Peyer's patch (tissue), 4 donors: ENCODE data around the gene ANK2.

Experiments used
- CTCF ChIP-seq, 6 experiments: fragments of 450-650 bp in 4 of 6; fragments of 200-600 bp in 2 of 6; sonication (generic) in 1 of 6; IDR thresholded peaks; one replicate each; pipeline ENCODE4 v1.5.1; 2017 to 2019; ENCODE audit warnings: antibody characterized with exemption in 6 of 6, mild to moderate bottlenecking in 3 of 6, moderate library complexity in 1 of 6
- POLR2A ChIP-seq, 2 donors: fragments of 450-650 bp; IDR thresholded peaks; one replicate each; pipeline ENCODE4 v1.5.1; 2017; ENCODE audit warnings: antibody characterized with exemption in 2 of 2, mild to moderate bottlenecking in 2 of 2, moderate library complexity in 2 of 2

- TF ChIP-seq CTCF (IDR thresholded peaks at IDR 0.05), result no peak
- TF ChIP-seq POLR2A (IDR thresholded peaks at IDR 0.05), result no peak
These were observed 163.2 kb downstream of the ANK2 start for GRCh38 chr4:113212613-113213012.
